SIG-M5 treated with dmso at 0.1 percent for 504 hours (cell line): ENCODE results near the gene RITA1.

ENCODE experiments used
- DNase-seq: peaks from one replicate; lab custom pipeline; 2025; ENCODE audit not compliant: unreplicated experiment; lab: John Stamatoyannopoulos, UW

The RITA1 gene

DNA sequence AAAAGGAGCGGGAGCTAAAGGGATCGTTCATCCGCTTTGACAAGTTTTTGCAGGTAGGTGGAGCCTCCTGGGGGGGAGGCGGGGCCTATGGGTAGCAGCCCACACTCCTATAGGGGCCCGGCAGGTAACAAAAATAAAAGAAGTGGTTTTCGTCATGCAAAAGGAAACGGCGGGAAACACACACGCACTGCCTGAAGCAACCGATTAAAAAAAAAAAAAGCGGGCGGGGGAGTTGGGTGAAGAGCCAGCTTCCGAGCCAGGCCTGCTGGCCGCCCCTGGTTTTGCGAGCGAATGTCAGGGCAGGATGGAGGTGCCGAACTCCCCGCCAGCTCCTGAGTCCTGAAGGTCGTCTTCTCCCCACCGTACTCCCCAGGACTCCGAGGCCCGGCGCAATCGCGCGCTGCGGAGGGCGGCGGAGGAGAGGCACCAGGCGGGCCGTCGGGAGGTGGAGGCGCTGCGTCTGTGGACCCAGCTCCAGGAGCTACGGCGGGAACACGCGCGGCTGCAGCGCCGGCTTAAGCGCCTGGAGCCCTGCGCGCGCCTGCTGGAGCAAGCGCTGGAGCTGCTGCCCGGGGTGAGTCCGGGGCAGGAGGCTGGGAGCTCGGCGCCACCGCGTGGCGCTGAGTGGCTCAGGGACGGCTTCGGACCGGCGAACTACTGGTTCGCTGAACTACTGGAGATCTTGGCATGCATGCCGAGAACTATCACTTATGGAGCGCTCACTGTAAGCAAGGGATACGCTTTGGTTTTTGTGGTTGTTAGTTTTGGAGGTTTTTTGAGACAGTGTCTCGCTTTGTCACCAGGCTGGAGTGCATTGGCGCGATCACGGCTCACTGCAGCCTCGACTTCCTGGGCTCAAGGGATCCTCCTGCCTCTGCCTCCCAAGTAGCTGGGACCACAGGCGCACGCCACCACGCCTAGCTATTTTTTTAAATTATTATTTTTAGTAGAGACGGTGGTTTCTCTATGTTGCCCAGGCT lies 32.4 kb upstream of the RITA1 start:
- peak; percentile 60 for DNase-seq

DNA sequence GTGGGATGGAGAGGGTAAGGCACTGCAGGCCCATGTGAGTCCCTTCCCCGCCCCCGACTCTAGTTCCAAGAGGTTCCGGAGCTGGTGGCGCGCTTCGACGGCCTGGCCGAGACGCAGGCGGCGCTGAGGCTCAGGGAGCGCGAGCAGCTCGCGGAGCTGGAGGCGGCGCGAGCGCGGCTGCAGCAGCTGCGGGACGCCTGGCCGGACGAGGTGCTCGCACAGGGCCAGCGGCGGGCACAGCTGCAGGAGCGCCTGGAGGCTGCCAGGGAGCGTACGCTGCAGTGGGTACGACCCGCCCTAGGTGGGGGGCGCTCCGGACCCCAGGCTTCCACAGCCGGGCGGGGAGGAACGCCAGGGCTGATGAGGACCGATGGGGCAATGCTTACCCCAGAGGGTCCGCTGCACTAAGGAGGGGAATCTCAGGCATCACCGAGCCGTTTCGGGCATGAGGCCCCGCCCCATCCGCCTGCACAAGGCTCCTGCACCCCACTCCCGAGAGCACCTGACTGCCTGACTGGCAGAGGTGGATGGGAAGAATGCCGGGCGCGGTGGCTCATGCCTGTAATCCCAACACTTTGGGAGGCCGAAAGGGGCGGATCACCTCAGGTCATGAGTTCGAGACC lies 31.1 kb upstream of the RITA1 start:
- no peak for DNase-seq

DNA sequence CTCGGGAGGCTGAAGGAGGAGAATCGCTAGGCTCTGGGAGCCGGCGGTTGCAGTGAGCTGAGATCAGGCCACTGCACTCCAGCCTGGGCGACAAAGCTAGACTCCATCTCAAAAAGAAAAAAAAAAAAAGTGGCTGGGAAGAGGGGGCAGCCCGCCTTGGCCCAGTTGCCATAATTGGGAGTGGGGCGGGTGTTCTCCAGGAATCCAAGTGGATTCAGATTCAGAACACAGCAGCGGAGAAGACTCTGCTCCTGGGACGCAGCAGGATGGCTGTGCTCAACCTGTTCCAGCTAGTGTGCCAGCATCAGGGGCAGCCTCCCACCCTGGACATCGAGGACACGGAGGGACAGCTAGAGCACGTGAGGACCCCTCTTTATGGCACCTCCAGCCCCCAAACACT lies 30.5 kb upstream of the RITA1 start:
- no peak for DNase-seq

DNA sequence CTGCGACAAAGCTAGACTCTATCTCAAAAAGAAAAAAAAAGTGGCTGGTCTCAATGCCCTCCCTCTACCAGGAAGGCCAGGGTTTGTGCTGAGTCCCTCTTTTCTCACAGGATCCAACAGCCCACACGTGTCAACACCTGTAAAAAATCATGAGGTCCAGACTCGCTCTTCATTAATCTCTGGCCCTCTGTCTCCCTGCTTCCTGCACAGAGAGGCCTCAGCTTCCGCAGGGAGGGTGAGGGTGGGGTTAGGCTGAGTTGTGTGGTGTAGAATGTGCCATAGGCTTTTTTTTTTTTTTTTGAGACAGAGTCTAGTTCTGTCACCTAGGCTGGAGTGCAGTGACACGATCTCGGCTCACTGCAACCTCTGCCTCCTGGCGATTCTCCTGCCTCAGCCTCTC lies 29.9 kb upstream of the RITA1 start:
- no peak for DNase-seq

DNA sequence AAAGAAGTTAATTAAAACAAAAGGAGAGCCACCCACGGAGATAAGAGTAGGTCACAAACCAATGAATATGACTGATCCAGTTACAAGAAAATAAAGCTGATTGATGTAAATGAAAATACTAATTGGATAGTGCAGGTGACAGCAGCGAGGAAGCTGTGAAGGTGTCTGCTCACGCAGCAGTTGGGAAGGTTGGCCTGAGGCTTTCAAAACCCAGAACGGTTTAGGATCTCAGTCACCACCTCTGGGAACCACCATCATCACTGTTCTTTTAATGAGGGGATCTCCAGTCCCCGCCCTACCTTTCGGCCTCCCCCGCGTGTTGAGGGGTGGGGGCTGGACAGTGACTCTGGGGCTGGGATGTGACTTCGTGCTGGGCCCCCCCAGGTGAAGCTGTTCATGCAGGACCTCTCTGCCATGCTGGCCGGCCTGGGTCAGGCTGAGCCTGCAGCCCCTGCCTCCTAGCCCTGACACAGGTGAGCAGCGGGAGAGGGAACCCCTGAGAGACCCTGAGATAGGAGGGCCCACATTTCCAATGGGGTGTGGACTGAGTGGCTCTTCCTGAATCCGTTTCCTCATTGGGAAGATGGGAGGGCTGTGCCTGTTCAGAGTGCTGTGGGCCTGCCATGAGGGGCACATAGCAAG lies 28.2 kb upstream of the RITA1 start:
- DNase-seq: no peak

DNA sequence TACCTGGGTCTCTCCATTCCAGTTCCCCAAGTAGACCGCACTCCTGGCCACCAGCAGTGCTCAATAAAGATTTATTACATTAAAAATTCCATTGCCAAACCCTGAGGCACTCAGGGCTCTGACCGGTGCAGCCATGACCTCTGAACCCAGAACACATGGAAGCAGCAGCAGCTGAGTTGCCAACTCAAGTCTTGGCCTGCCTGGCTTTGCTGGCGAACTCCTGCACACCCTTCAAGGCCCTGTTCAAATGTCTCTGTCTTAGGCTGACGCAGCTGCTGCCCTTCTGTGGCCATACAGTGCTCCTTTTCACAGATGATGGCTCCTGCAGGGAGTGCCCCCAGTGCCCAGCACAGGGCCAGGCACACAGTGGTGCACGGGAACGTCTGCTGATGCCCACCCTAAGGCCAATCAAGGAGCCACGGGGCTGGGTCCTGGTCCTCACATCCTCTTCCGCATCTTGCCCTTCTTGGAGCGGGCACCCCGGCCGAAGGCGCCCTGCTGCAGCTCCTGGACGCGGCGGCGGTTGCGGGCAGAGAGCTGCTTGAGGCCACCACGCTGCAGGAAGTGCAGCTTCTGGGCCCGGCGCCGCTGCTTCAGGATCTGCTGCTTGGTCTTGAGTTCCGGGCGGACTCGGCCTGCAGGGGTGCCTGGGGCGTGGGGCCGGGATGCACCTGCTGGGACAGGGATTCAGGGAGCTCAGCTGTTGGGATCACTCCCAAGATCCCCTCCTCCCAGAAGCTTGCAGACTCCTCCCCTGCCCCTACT lies 26.9 kb upstream of the RITA1 start:
- DNase-seq: no peak

DNA sequence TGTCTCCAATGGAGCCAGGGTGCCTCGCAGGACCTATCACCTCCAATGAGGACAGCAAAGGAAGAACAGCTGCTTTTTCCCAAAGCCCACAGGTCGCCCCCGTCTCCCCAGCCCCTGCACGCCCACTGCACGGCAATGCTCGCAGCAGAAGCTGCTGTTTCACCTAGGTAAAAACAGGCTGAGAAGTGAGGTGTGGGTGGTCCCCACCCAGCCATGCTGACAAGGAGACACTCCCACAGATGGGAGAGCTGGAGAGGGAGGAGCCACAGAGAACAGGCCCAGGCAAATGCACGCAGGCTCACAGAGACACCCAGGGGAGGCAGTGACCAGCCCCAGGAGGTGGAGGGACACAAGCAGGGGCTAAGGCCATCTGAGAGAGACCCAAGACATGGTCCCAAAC lies 25.6 kb upstream of the RITA1 start:
- no peak for DNase-seq

DNA sequence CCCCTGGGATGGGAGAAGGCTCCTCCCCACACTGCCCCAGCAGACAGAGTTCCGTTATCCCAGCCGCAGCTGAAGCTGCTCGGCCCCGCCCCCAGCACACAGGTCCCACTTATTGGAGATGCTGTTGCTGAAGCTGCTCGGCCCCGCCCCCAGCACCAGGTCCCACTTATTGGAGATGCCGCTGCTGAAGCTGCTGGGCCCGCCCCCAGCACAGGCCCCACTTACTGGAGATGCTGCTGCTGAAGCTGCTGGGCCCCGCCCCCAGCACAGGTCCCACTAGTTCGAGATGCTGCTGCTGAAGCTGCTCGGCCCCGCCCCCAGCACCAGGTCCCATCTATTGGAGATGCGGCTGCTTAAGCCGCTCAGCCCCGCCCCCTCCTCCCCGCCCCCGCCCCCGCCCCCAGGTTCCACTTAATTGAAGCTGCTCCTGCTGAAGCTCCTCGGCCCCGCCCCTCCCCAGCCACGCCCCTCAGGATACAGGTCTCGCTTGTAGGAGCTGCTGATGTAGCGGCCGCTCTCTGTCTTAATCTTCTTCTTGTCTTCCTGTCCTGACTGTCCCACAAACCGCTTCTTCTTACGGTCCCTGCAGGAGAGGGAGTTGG lies 24.0 kb upstream of the RITA1 start:
- DNase-seq: peak; percentile 61

DNA sequence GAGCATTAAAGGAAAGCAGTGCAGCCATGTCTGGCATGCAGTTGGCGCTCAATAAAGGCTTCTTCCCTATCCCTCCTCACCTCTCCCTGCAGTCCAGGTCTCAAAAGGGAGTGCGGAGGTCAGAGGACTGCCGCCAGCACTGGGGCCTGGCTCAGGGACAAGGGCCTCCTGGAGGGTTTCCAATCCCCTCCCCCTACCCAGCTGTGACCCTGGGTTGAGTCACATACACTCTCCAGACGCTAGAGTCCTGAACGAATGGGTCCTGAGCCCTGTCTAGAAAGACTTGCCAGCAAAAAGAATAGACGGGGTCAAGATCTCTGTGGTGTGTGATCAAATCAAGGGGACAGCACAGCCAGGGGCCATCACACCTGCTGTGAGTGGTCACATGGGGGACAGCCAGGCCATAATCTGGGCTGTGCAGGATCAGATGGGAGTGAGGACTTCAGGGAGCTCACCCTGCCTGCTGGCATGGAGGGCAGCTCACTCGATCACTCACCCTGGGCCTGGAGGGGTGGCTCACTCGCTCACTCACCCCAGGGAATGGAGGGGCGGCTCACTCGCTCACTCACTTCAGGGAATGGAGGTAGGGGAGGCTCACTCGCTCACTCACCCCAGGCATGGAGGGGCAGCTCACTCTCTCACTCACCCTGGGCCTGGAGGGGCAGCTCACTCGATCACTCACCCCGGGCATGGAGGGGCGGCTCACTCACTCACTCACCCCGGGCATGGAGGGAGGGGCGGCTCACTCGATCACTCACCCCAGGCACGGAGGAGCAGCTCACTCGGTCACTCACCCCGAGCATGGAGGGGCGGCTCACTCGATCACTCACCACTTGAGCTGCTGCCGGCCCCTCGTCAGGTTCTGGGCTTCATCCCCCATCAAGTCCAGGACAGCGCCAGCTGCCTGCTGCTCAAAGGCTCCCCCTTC lies 23.2 kb upstream of the RITA1 start:
- no peak for DNase-seq

DNA sequence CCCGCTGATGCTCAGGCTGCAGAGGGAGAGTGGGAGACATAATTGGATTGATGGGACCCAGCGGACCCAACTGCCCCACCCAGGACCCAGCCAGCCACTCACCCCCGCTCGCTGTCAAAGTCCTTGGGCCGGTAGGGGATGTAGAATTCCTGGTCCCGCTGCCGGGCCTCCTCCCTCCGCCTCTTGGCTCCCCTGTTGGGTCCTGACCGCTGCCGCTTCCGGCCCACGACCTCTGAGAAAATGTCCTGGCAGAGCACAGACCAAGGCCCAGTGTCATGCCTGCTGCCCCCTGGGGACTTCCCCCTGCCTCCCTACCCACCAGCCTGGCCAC lies 22.5 kb upstream of the RITA1 start:
- no peak for DNase-seq

DNA sequence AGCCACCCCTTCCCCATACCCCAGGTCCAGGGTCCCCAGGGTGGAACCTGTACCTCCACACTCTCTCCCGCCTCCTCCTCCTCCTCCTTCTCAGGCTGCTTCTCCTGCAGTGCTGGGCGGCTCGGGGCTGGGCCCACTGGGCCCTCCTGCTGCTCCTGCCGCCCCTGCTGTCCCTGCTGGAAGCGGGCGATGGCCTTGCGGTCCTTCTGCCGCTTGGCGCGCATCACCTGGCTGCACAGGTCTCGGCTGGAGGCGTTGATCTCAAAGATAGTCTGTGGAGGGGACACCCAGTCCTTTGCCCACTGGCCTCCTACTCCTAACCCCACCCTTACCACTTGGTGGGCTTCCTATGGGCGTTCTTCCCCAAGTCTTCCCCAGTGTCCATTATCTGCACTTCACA lies 21.5 kb upstream of the RITA1 start:
- no peak for DNase-seq

DNA sequence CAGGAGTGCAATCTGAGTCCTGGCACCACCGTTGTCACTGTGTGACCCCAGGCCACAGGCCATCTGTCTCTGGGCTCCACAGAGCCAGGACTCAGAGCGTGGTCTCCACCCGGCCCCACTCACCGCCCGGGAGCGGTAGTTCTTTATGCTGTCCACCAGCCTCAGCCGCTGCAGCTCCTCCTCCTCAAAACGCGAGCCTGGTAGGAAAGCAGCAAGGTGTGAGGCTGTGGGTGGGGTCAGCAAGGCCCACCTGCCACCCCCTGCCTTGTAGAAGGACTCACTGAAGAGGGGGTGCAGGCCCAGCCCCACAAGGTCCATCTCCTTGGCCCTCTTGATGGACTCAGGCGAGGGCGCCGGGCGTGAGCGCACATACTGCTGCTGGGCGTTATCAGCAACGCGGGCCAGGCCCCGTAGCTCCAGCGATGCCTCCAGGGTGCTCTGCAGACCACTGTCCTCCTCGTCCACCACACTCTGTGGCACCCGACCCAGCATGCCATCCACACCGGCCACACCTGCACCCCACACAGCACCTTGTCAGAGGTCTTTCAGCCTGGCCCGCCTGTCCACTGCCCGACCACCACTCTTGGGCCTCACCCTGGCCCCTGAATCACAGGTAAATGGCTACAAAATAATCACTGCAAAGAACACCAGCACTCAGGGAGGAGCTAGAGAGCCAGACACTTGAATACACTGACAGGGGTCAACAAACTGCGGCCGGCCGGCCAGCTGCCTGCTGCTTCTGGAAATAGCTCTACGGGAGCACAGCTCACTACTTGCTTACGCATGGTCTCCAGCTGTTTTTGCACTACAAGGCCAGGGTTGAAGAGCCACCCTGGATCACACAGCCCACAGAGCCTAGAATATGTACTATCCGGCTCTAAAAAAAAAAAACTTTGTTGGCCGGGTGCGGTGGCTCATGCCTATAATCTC lies 19.7 kb upstream of the RITA1 start:
- no peak for DNase-seq

DNA sequence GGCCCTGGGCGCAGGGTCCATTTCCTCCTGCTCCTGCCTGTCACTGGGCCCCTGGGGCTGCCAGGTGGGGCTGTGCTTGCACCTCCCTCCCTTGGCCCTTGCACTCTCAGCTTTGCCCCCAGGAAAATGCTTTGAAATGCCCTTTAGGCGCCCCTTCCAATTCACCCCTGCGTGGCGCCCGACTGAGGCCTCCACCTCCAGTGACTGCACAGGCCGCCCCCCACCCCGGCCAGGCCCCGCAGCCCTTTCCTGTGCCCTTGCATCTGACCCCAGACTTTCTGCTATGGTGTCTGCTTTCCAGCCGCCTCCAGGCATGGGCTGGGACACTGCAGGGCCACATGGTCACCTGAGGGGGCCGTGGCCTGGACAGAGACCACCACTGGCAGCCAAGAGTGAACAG lies 17.7 kb upstream of the RITA1 start:
- DNase-seq: no peak

DNA sequence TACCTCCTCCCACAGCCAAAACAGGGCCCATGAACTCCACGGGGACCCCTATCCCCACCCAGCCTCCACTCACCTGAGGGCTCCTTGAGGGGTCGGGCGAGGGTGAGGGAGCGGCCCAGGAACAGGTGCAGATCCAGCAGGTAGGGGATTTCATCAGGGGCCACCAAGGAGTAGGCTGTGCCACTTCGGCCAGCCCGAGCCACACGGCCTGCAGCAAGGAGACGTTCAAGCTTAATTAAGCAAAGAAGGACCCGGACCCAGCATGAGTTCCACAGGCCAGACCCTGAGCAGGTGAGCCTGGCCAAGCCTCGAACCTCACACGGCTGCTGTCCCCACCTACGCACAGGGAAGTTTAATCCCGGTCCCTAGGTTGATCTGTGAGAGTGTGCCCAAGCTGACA lies 15.8 kb upstream of the RITA1 start:
- DNase-seq: no peak

DNA sequence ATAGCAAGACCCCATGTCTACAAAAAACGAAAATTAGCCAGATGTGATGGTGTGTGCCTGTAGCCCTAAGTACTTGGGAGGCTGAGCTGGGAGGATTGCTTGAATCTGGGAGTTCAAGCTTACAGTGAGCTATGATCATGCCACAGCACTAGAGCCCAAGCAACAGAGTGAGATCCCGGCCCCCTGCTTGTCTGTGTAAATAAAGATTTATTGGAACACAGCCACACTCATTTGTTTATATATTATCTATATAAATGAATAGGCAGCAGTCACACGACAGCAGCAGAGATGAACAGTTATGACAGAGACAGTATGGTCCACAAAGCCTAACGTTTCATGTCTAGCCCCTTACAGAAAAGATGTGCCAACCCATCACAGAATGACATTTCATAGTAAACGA lies 15.1 kb upstream of the RITA1 start:
- DNase-seq: no peak

DNA sequence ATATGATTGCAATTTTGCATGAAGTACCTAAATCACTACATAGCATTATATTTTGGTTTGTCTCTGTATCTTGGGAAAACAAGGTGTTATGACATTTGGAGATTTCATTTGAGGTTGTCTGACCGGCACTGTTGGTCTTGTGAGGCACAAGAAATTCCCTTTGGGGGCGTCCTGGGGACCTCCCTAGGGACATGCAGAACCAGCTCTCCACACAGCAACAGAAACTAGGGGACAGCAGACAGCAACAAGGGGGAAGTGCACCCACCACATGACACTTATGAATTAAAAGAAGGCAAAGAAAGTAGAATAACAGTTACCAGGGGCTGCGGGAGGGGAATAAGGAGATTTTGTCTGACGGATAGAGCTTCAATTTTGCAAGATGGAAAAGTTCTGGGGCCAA lies 14.6 kb upstream of the RITA1 start:
- no peak for DNase-seq

DNA sequence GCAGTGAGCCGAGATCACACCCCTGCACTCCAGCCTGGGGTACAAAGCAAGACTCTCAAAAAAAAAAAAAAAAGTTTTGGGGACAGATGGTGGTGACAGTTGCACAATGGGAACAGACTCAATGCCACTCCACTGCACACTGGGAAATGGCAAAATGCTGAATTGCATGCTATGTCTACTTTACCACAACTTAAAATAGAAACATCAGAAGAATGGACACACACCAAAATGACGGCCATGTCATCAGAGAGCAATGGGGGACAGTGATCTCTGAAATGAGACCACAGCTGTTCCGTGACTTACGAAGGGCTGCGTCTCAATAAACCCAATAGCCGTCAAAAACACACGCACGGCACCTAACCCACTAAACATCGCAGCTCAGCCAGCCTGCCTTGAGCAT lies 14.0 kb upstream of the RITA1 start:
- DNase-seq: no peak

DNA sequence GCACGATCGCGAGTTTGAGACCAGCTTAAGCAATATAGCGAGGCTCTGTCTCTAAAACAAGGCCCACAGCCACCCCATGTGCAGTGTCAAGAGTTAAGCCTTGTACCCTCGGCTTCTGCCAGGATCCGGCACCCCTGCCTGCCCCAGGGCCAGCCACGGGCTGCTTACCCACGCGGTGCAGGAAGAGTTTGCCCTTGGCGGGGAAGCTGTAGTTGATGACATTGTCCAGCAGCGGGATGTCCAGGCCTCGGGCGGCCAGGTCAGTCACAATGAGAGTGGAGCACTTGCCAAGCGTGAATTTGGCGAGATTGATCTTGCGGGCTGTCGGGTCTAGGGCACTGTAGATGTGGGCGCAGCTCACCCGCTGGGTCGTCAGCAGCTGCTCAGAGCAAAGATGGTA lies 13.3 kb upstream of the RITA1 start:
- no peak for DNase-seq
